ENCODE results near the gene SLC15A1.

GRCh38 chr13:98796191-98796590 is 43.7 kb upstream of the SLC15A1 start:
- TF ChIP-seq, protein P1, sequence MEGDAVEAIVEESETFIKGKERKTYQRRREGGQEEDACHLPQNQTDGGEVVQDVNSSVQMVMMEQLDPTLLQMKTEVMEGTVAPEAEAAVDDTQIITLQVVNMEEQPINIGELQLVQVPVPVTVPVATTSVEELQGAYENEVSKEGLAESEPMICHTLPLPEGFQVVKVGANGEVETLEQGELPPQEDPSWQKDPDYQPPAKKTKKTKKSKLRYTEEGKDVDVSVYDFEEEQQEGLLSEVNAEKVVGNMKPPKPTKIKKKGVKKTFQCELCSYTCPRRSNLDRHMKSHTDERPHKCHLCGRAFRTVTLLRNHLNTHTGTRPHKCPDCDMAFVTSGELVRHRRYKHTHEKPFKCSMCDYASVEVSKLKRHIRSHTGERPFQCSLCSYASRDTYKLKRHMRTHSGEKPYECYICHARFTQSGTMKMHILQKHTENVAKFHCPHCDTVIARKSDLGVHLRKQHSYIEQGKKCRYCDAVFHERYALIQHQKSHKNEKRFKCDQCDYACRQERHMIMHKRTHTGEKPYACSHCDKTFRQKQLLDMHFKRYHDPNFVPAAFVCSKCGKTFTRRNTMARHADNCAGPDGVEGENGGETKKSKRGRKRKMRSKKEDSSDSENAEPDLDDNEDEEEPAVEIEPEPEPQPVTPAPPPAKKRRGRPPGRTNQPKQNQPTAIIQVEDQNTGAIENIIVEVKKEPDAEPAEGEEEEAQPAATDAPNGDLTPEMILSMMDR (optimal IDR thresholded peaks at IDR 0.05 in 1 of 3, IDR thresholded peaks at IDR 0.05 in 1 of 3, conservative IDR thresholded peaks at IDR 0.05 in 1 of 3; ENCODE audit: extremely low read depth in 1 of 3, insufficient read depth in 2 of 3, low read length in 3 of 3): no peak
- no peak for TF ChIP-seq EZH2 (IDR thresholded peaks at IDR 0.05; ENCODE audit: low read length)

Data from keratinocyte (primary cell).